ENCODE measurements around the gene STRIT1. TPM values are rescaled to one million over a fixed set of nuclear protein-coding genes. Genes with fewer than 3 reads are reported as not detected.
"Not testable (repeated sequence)": the region's sequence is repeated elsewhere in the genome, so short reads cannot be mapped to it uniquely, and the experiment has no call there.

The STRIT1 gene
- total and polyA plus RNA-seq, 2 donors = 1.4 TPM; not detected in 1

DNA sequence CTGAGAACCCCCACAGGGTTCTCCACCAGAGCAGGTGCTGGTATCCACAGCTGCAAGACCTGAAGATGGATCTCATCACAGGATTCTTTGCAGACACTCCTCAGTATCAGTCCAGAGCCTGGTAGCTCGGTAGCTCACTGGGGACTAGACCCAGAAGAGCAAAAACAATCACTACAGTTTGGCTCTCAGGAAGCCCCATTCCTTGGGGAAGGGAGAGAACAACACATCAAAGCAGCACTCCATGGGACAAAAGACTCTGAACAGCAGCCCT, 22.2 kb downstream of the STRIT1 start:
- Histone ChIP-seq H3K36me3 (ENCODE audit: insufficient read depth) (no peaks in the 10 kb centered on the region), H3K27ac (ENCODE audit: low read depth) (no peak overlapping the region), H3K4me1 (ENCODE audit: insufficient read depth) (no peaks in the 10 kb centered on the region), H3K4me3 (ENCODE audit: low read depth, low read length) (no peak overlapping the region)
- no peak for DNase-seq (ENCODE audit: extremely low spot score)
- WGBS = 89% methylated on average over 1 of the region's 1 CpG

DNA sequence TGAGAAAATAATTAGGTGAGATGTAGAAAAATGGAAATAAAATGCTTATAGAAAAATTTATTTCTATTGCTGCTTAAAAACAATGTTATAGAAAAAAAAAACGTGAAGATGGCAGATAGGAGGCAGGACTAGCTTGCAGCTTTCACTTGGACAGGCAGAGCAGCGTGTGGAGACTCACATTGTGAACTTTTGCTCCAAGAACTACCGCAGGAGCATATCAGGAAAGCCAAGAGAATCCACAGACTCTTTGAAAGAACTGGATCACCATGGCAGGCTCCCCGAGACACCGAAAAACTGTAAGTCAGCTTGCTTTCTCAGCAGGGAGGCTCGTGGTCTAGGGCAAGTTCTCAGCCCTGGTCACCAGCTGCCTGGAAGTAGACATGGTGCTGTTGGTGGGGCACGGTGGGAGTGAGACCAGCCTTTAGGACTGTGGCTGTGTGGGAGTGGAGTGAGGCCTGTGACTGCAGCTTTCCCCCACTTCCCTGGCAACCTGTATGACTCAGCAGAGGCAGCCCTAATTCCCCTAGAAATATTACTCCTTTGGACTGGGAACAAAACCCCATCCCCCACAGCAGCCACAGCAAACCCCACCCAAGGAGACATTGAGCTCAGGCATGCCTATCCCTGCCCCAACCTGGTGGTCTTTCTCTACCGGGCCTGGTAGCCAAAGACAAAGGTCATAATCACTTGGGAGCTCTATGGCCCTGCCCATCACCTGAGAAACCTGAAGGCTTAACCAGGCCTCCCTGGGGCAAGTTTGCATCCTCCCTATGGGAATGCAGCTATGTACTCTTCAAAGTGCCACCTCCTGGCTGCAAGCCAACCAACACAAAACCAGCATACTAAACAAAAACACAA, 22.8 kb downstream of the STRIT1 start:
- 80% methylated on average over 8 of the region's 8 CpGs for WGBS
- no peak overlapping the region for H3K27ac ChIP-seq (ENCODE audit: low read depth)
- H3K36me3 ChIP-seq (ENCODE audit: insufficient read depth) = no peaks in the 10 kb centered on the region
- no peak for DNase-seq (ENCODE audit: extremely low spot score)
- no peaks in the 10 kb centered on the region for H3K4me1 ChIP-seq (ENCODE audit: insufficient read depth)
- no peak overlapping the region for H3K4me3 ChIP-seq (ENCODE audit: low read depth, low read length)

DNA sequence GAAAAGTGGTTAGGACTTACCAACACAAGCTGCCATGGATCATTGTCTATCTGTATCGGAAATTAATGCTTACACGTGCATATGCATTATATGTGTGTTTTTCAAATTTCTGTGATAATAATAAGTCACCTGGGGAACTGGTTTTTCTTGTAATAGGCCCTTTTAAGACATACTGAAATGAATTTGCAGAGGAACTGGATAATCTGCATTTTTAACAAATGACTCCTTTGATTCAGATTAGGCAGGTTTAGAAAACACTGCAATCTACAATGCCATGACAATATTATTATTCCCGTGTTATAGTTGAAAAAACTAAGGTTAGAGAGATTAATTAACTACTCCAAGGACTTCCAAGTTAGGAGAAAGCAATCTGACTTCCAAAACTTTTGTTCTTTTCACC, 23.4 kb downstream of the STRIT1 start:
- Histone ChIP-seq H3K36me3 (ENCODE audit: insufficient read depth) (no peaks in the 10 kb centered on the region), H3K4me1 (ENCODE audit: insufficient read depth) (no peaks in the 10 kb centered on the region), H3K4me3 (ENCODE audit: low read depth, low read length) (no peak overlapping the region), H3K27ac (ENCODE audit: low read depth) (no peak overlapping the region)
- WGBS = 78% methylated on average over 3 of the region's 3 CpGs
- peak; percentile 7 for DNase-seq (ENCODE audit: extremely low spot score)

DNA sequence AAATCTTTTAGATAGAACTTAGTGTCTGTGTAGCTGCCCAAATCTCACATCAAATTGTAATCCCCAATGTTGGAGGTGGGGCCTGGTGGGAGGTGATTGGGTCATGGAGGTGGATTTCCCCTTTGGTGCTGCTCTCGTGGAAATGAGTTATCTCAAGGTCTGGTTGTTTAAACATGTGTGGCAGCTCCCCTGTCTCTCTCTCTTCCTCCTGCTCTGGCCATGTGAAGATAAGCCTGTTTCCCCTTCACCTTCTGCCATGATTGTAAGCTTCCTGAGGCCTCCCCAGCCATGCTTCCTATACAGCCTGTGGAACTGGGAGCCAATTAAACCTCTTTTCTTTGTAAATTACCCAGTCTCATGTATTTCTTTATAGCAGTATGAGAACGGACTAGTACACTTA, 30.6 kb downstream of the STRIT1 start:
- not testable (repeated sequence) for H3K36me3 ChIP-seq (ENCODE audit: insufficient read depth); H3K4me3 ChIP-seq (ENCODE audit: low read depth, low read length); H3K27ac ChIP-seq (ENCODE audit: low read depth); H3K4me1 ChIP-seq (ENCODE audit: insufficient read depth); DNase-seq (ENCODE audit: extremely low spot score)
- WGBS = 69% methylated on average over 2 of the region's 2 CpGs

DNA sequence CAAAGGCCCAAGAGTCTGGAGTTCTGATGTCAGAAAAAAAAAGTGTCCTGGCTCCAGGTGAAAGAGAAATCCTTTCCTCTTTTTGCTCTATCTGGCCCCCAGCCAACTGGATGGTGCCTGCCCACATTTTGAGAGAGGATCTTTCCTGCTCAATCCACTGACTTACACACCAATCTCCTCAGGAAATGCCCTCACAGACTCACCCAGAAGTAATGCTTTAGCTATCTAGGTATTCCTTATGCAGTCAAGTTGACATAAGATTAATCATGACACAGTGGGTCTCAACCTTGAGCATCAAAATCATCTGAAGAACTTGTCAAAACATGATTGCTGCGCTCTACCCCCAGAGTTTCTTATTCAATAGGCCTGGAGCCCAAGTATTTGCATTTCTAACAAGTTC, 31.2 kb downstream of the STRIT1 start:
- Histone ChIP-seq H3K27ac (ENCODE audit: low read depth) (no peak overlapping the region), H3K4me3 (ENCODE audit: low read depth, low read length) (no peak overlapping the region), H3K4me1 (ENCODE audit: insufficient read depth) (no peaks in the 10 kb centered on the region), H3K36me3 (ENCODE audit: insufficient read depth) (no peaks in the 10 kb centered on the region)
- DNase-seq (ENCODE audit: extremely low spot score) = no peak
- WGBS = 97% methylated on average over 1 of the region's 1 CpG

DNA sequence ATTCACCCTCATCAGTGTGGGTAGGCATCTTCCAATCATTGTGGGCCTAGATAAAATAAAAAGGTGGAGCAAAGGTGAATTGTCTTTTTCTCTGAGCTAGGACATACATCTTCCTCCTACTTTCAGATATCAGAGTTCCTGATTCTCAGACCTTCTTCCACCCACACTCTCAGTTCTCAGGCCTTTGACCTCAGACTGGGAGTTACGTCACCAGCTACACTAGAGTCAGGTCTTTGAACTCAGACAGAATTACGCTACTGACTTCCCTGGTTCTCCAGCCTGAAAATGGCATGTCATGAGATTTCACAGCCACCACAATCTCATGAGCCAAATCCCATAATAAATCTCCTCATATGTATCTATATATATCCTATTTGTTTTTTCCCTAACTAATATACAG, 39.0 kb downstream of the STRIT1 start:
- WGBS = 84% methylated on average over 2 of the region's 2 CpGs
- no peak overlapping the region for H3K4me3 ChIP-seq (ENCODE audit: low read depth, low read length)
- no peaks in the 10 kb centered on the region for H3K4me1 ChIP-seq (ENCODE audit: insufficient read depth)

DNA sequence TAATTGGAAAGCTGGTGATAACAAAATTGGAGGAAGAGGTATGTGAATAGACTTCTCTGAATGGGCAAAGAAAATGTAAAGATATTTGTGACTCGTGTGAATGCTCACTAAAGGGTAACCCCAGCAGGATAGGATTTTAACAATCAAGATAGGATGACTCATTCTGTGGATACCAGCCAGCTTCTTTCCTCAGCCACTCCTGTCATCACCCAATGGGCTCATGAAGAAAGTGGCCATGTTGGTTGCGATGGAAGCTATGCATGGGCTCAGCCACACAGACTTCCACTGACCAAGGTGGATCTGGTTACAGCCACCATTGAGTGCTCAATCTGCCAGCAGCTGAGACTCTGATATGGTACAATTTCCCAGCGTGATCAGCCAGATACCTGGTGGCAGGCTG, 40.9 kb downstream of the STRIT1 start:
- WGBS = 81% methylated on average over 3 of the region's 3 CpGs
- DNase-seq (ENCODE audit: extremely low spot score) = no peak
- no peak overlapping the region for H3K27ac ChIP-seq (ENCODE audit: low read depth)

More for the DNA sequence above, 39.0 kb downstream of the STRIT1 start:
- Histone ChIP-seq H3K27ac (ENCODE audit: low read depth) (no peak overlapping the region), H3K36me3 (ENCODE audit: insufficient read depth) (no peaks in the 10 kb centered on the region)
- DNase-seq (ENCODE audit: extremely low spot score) = no peak

DNA sequence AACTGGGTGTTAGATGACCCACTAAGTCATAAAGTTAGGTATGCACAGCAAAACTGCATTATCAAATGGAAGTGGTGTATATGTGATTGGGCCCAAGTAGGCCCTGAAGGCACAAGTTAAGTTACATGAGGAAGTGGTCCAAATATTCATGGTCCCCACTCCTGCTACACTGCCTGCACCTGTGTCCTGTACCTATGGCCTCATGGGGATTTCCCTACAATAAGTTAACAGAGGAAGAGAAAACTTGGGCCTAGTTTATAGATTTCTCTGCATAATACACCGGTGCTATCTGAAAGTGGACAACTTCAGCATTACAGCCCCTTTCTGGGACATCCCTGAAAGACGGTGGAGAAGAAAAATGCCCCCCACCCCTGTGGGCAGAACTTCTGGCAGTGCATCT, 41.5 kb downstream of the STRIT1 start:
- Histone ChIP-seq H3K4me1 (ENCODE audit: insufficient read depth) (no peaks in the 10 kb centered on the region), H3K4me3 (ENCODE audit: low read depth, low read length) (no peak overlapping the region), H3K27ac (ENCODE audit: low read depth) (no peak overlapping the region), H3K36me3 (ENCODE audit: insufficient read depth) (no peaks in the 10 kb centered on the region)
- WGBS = 48% methylated on average over 2 of the region's 2 CpGs
- no peak for DNase-seq (ENCODE audit: extremely low spot score)

More for the DNA sequence above, 40.9 kb downstream of the STRIT1 start:
- Histone ChIP-seq H3K36me3 (ENCODE audit: insufficient read depth) (no peaks in the 10 kb centered on the region), H3K4me1 (ENCODE audit: insufficient read depth) (no peaks in the 10 kb centered on the region), H3K4me3 (ENCODE audit: low read depth, low read length) (no peak overlapping the region)

DNA sequence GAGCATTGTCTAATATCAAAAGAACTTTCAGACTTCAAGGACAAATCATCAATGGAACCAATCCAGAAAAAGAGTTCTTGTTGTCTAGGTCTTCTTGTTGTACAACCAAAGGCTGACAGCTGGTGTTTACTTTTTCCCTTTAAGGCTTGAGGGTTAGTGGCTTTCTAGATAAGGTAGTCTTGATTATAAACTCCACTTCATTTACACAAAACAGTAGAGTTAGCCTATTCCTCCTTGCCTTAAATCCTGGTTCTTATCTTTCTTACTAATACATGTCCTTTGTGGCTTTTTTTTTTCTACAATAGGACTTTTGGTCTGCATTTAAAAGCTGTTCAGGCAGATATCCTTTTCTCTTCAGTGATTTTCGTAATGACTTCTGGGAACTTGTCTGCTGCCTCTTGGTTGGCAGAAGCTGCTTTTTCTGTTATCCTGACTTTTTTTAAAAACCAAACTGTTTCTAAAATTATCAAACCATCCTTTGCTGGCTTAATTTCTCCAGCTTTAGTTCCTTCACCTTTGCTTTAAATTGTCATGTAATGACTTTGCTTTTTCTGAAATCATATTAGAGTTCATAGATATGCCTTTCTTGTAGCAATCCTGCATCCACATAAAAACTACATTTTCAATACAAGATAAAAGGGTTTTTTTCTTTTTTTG, 44.8 kb downstream of the STRIT1 start:
- Histone ChIP-seq H3K27ac (ENCODE audit: low read depth) (no peak overlapping the region), H3K36me3 (ENCODE audit: insufficient read depth) (no peaks in the 10 kb centered on the region), H3K4me3 (ENCODE audit: low read depth, low read length) (no peak overlapping the region), H3K4me1 (ENCODE audit: insufficient read depth) (no peaks in the 10 kb centered on the region)
- DNase-seq (ENCODE audit: extremely low spot score) = no peak
- WGBS = 77% methylated on average over 1 of the region's 1 CpG

DNA sequence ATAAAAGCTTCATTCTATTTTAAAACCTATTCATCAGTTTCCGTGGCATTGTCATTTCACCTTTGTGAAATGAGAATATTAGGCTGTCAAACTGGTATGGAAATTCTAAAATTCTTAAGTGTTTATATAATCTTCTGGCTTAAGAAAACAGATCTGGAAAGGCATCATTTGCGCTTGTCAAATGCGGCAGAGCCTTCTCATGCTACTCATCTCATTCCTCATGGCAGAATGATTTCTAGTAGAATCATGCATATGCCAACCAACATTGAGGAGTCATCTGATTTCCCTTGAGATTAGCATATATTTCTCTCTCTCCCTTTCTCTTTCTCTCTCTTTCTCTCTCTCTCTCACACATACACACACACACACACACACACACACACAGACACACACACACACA, 48.8 kb downstream of the STRIT1 start:
- 76% methylated on average over 3 of the region's 3 CpGs for WGBS

DNA sequence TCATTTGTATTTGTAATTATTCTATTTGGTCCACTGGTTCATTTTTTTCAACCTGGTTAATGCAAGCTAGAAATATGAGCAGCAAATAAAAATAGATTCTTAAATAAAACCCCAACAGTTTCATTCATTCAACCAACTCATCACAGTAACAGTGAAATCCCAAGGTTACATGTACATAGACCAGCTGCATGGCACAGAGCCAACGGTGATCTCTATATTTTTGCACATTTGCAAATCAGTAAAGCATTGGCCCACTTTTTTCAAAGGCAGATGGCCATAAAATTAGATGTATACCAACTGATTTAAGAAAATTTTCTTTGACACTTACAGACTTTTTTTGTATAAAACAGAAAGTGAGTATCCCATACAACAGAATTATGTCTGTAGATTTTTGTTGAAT, 49.3 kb downstream of the STRIT1 start:
- 29% methylated on average over 1 of the region's 1 CpG for WGBS
- H3K27ac ChIP-seq (ENCODE audit: low read depth) = no peak overlapping the region

More for the DNA sequence above, 48.8 kb downstream of the STRIT1 start:
- no peak overlapping the region for H3K4me3 ChIP-seq (ENCODE audit: low read depth, low read length)
- DNase-seq (ENCODE audit: extremely low spot score) = no peak
- H3K4me1 ChIP-seq (ENCODE audit: insufficient read depth) = no peaks in the 10 kb centered on the region
- no peak overlapping the region for H3K27ac ChIP-seq (ENCODE audit: low read depth)
- H3K36me3 ChIP-seq (ENCODE audit: insufficient read depth) = no peaks in the 10 kb centered on the region

DNA sequence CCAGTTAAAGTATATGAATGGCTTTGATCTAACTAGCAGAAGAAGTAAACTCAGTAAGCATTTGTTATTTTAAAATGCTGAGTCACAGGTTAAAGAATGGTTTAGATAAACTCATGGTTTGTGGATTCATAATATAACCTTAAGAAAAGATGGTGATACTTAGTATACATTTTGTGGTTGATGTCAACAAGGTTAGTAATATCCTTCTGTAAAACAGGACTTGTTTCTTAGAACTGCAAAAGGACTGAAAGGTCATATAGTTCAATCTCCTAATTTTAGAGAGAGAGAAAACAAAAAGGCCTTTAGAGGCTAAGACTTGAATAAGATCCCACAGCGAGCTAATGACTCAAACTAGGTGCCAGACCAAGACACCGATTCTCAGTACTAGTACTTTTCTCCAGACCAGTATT, 50.0 kb downstream of the STRIT1 start:
- Histone ChIP-seq H3K27ac (ENCODE audit: low read depth) (no peak overlapping the region), H3K36me3 (ENCODE audit: insufficient read depth) (no peaks in the 10 kb centered on the region), H3K4me3 (ENCODE audit: low read depth, low read length) (no peak overlapping the region), H3K4me1 (ENCODE audit: insufficient read depth) (no peaks in the 10 kb centered on the region)
- WGBS = 85% methylated on average over 2 of the region's 2 CpGs
- DNase-seq (ENCODE audit: extremely low spot score) = no peak

More for the DNA sequence above, 49.3 kb downstream of the STRIT1 start:
- no peak overlapping the region for H3K4me3 ChIP-seq (ENCODE audit: low read depth, low read length)
- no peaks in the 10 kb centered on the region for H3K4me1 ChIP-seq (ENCODE audit: insufficient read depth)
- DNase-seq (ENCODE audit: extremely low spot score) = no peak
- no peaks in the 10 kb centered on the region for H3K36me3 ChIP-seq (ENCODE audit: insufficient read depth)

DNA sequence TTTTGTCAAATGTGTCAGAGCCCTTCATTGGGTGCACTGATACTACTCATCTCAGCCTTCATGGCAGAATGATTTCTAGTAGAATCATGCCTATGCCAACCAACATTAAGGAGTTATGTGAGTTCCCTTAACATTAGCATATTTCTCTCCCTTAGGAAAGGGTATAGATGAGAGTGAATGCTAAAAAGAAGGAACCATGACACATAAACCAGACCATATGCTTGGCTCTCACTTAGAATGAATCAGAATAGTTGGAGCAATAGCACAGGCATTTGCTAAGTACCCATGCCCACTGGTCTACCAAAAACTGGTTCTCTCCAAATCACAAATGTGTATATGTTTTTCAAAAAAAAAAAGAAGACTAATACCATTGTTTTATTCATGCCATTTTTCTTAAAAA, 51.1 kb downstream of the STRIT1 start:
- H3K4me1 ChIP-seq (ENCODE audit: insufficient read depth) = no peaks in the 10 kb centered on the region
- no peaks in the 10 kb centered on the region for H3K36me3 ChIP-seq (ENCODE audit: insufficient read depth)
- no peak for DNase-seq (ENCODE audit: extremely low spot score)
- H3K27ac ChIP-seq (ENCODE audit: low read depth) = no peak overlapping the region
- no peak overlapping the region for H3K4me3 ChIP-seq (ENCODE audit: low read depth, low read length)

DNA sequence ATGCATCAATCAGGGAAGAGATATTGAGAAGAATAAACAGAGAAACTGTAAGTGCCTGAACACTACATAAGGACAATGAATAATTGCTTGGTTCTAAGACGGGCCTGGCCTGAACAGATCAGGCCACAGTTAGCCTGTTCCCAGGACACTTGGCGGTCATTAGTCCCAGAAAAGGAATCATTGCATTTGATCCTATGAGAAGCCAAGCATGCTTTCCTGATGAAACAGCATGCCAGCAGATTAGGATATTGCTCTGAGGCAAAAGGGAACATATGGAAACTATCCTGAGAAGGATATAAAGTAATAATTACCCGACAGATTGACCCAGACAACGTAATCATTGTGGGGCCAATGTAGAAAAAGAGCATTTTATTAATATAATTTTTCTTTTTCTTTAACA, 51.9 kb downstream of the STRIT1 start:
- Histone ChIP-seq H3K36me3 (ENCODE audit: insufficient read depth) (no peaks in the 10 kb centered on the region), H3K27ac (ENCODE audit: low read depth) (no peak overlapping the region), H3K4me1 (ENCODE audit: insufficient read depth) (no peaks in the 10 kb centered on the region), H3K4me3 (ENCODE audit: low read depth, low read length) (no peak overlapping the region)
- 57% methylated on average over 4 of the region's 4 CpGs for WGBS
- DNase-seq (ENCODE audit: extremely low spot score) = no peak
